Osteoblast (primary cell): ENCODE measurements around the gene PLXNB2. TPM values are rescaled to one million over a fixed set of nuclear protein-coding genes. Genes with fewer than 3 reads are reported as not detected.

ENCODE experiments used
- DNase-seq: peaks from one replicate; pipeline ENCODE4 v3.0.0; 2011; ENCODE audit warnings: low spot score, mixed read lengths; ENCODE audit not compliant: insufficient read length; ENCODE audit errors: missing footprints
- H2AFZ ChIP-seq: 2 replicates; pipeline ENCODE4 v1.6.0; 2011; ENCODE audit warnings: mild to moderate bottlenecking, low read length
- H3K27ac ChIP-seq: 2 replicates; pipeline ENCODE4 v1.5.1; 2011; ENCODE audit warnings: mild to moderate bottlenecking, low read depth, low read length, moderate library complexity
- H3K27me3 ChIP-seq: 2 replicates; pipeline ENCODE4 v1.6.0; 2012; ENCODE audit warnings: mild to moderate bottlenecking, control low read depth, inconsistent platforms, low read length, moderate library complexity; ENCODE audit not compliant: insufficient read depth
- H3K36me3 ChIP-seq: 2 replicates; pipeline ENCODE4 v1.5.1; 2011; ENCODE audit warnings: mild to moderate bottlenecking, low read length, control low read depth, moderate library complexity; ENCODE audit not compliant: insufficient read depth
- H3K4me1 ChIP-seq: 2 replicates; pipeline ENCODE4 v1.5.1; 2011; ENCODE audit warnings: mild to moderate bottlenecking, low read length, control low read depth, moderate library complexity; ENCODE audit not compliant: insufficient read depth
- H3K4me2 ChIP-seq: 2 replicates; pipeline ENCODE4 v1.6.0; 2011; ENCODE audit warnings: mild to moderate bottlenecking, low read length; ENCODE audit not compliant: insufficient read depth
- H3K4me3 ChIP-seq: fragments of 200-600 bp; sonication (generic); 3 replicates; pipeline ENCODE4 v1.5.1; 2012; ENCODE audit warnings: mild to moderate bottlenecking, low read length, inconsistent platforms; ENCODE audit not compliant: insufficient read depth
- H3K79me2 ChIP-seq: 2 replicates; pipeline ENCODE4 v1.6.0; 2012; ENCODE audit warnings: mild to moderate bottlenecking, low read length, control low read depth, inconsistent platforms; ENCODE audit not compliant: insufficient read depth
- H3K9me3 ChIP-seq: 2 replicates; pipeline ENCODE4 v1.5.1; 2011; ENCODE audit warnings: low read depth, low read length, control low read depth
- H4K20me1 ChIP-seq: 2 replicates; pipeline ENCODE4 v1.6.0; 2012; ENCODE audit warnings: mild to moderate bottlenecking, low read length, control low read depth; ENCODE audit not compliant: insufficient read depth
- total RNA-seq: library from RNA; depleted of rRNA; stranded (reverse); fragments of >200 nt; gene quantifications from 2 replicates; pipeline ENCODE4 v1.2.3, GENCODE V29; 2012
- TF ChIP-seq, protein P1 (sequence below): IDR thresholded peaks from 2 replicates; pipeline ENCODE4 v1.5.1; 2011; ENCODE audit warnings: mild to moderate bottlenecking, low read depth, low read length, moderate library complexity; ENCODE audit errors: extremely low read depth

PLXNB2 gene
- total RNA-seq, 1 donor: 209 TPM

DNA sequence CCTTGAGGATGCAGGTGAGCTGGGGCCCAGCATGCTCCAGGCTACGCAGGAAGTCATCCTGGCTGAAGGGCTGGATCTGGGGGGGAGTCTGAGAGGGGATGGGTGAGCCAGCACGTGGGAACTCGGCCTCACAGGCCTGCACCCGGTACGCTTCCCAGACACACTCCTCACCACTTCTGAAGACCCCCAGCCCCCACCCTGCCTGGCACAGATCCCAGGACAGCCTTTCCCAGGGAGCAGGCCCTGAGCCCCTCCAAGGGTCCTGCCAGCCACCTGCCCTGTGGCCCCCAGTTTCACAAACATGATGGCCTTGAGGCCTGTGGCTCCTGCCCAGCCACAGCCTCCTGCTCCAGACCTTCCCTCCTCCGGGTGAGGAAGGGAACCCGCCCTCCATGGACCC is 5.6 kb upstream of the PLXNB2 start:
- no peaks in the 10 kb centered on the region for H3K27me3 ChIP-seq
- TF ChIP-seq, protein P1, sequence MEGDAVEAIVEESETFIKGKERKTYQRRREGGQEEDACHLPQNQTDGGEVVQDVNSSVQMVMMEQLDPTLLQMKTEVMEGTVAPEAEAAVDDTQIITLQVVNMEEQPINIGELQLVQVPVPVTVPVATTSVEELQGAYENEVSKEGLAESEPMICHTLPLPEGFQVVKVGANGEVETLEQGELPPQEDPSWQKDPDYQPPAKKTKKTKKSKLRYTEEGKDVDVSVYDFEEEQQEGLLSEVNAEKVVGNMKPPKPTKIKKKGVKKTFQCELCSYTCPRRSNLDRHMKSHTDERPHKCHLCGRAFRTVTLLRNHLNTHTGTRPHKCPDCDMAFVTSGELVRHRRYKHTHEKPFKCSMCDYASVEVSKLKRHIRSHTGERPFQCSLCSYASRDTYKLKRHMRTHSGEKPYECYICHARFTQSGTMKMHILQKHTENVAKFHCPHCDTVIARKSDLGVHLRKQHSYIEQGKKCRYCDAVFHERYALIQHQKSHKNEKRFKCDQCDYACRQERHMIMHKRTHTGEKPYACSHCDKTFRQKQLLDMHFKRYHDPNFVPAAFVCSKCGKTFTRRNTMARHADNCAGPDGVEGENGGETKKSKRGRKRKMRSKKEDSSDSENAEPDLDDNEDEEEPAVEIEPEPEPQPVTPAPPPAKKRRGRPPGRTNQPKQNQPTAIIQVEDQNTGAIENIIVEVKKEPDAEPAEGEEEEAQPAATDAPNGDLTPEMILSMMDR: no peak
- H3K4me3 ChIP-seq: no peak overlapping the region
- no peak overlapping the region for H2AFZ ChIP-seq
- no peaks in the 10 kb centered on the region for H4K20me1 ChIP-seq
- no peak overlapping the region for H3K27ac ChIP-seq
- H3K4me2 ChIP-seq: no peak overlapping the region
- no peaks in the 10 kb centered on the region for H3K79me2 ChIP-seq
- H3K4me1 ChIP-seq: peaks cover 16% of the 10 kb centered on the region
- no peaks in the 10 kb centered on the region for H3K9me3 ChIP-seq
- DNase-seq: peak; percentile 36
- H3K36me3 ChIP-seq: no peaks in the 10 kb centered on the region

DNA sequence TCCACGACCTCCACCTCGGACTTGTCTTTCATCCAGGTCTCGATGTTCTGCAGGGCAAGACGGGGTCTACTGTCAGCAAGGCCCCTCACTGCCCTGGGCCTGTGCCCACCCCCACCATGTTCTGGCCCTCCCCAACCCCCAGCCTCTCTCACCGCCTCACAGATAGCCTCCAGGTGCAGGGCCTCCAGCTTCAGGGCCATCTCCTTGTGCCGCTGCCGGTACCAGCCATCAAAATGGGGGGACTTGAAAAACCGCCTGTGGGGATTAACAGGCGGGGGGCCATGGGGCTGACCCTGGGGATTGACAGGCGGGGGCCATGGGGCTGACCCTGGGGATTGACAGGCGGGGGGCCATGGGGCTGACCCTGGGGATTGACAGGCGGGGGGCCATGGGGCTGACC is 4.9 kb upstream of the PLXNB2 start:
- H3K4me3 ChIP-seq: no peak overlapping the region
- TF ChIP-seq, protein P1: no peak
- H3K4me2 ChIP-seq: no peak overlapping the region
- no peaks in the 10 kb centered on the region for H3K79me2 ChIP-seq
- no peak overlapping the region for H3K27ac ChIP-seq
- H3K36me3 ChIP-seq: no peaks in the 10 kb centered on the region
- no peaks in the 10 kb centered on the region for H3K27me3 ChIP-seq
- no peak overlapping the region for H2AFZ ChIP-seq
- peaks cover 18% of the 10 kb centered on the region for H3K4me1 ChIP-seq
- no peaks in the 10 kb centered on the region for H4K20me1 ChIP-seq
- H3K9me3 ChIP-seq: no peaks in the 10 kb centered on the region
- DNase-seq: peak; percentile 49

DNA sequence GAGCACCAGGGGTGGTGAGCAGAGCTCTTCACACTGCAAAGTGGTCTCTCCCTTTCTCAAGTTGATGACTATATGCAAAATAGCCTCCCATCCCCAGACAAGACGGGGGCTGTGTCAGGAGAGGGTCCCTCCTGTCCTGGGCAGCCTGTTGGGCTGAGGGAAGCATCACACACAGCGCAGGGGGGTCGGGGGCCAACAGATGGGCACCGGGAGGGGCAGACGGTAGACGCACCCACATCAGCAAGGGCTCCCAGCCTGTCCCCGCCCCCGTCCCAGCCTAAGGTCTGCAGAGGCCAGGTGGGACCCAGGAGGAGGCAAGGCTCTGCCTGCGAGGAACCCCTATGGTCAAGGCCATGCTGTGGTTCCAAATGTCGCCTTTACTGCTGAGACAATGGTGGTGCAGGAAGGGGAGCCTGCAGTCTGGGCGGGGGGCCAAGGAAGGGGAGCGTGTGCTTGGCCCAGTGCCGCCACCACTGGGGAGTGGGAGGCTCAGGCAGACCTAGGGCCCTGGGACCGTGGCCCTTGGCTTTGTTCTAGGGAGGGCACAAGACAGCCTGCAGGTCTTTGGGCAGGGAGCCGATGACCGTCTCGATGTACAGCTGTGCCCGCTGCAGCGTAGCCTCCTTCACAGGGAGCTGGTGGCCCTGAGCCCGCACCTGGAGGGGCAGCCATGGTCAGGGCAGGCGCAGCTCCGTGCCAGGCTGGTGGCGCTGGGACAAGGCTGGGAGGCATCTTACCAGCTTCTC is 4.3 kb upstream of the PLXNB2 start:
- H4K20me1 ChIP-seq: no peaks in the 10 kb centered on the region
- no peak overlapping the region for H2AFZ ChIP-seq
- H3K4me3 ChIP-seq: no peak overlapping the region
- TF ChIP-seq, protein P1: no peak
- peaks cover 4% of the 10 kb centered on the region for H3K79me2 ChIP-seq
- no peaks in the 10 kb centered on the region for H3K27me3 ChIP-seq
- H3K9me3 ChIP-seq: no peaks in the 10 kb centered on the region
- DNase-seq: peak; percentile 63
- H3K4me2 ChIP-seq: no peak overlapping the region
- no peak overlapping the region for H3K27ac ChIP-seq
- H3K36me3 ChIP-seq: no peaks in the 10 kb centered on the region
- peaks cover 18% of the 10 kb centered on the region for H3K4me1 ChIP-seq

DNA sequence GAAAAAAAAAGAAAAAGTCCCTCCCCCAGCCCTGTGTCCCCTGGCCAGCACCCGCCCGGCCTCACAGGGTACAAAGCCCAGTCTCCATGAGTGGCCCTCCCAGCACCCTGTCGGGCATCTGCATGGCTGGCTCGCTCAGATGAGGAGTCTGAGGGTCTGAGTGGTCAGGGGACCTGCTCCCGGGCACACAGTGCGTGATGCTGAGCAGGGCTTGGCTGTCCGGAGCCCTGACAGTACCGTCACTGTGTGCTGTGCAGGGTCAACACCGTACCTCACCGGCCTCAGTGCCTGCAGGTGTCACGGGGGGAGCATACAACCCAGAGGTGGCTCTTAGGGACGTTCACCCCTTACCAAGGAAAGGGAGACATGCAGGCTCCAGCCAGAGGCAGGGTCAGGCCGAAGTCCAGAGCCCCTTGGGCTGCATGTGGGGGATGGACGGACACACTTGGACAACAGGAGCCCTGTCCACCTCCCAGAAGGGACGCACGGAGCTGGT is 3.6 kb upstream of the PLXNB2 start:
- H3K9me3 ChIP-seq: no peaks in the 10 kb centered on the region
- TF ChIP-seq, protein P1: no peak
- H3K79me2 ChIP-seq: peaks cover 12% of the 10 kb centered on the region

More for the DNA sequence above, 3.6 kb upstream of the PLXNB2 start:
- DNase-seq: peak; percentile 58
- Histone ChIP-seq H2AFZ (no peak overlapping the region), H3K36me3 (no peaks in the 10 kb centered on the region), H4K20me1 (no peaks in the 10 kb centered on the region), H3K27me3 (no peaks in the 10 kb centered on the region), H3K4me2 (no peak overlapping the region), H3K4me1 (peaks cover 22% of the 10 kb centered on the region), H3K4me3 (no peak overlapping the region), H3K27ac (no peak overlapping the region)
